ENCODE measurements around the gene DMD.
A peak's percentile ranks its signal among the peaks of the same experiment; 100 is the strongest.

Gene DMD

DNA sequence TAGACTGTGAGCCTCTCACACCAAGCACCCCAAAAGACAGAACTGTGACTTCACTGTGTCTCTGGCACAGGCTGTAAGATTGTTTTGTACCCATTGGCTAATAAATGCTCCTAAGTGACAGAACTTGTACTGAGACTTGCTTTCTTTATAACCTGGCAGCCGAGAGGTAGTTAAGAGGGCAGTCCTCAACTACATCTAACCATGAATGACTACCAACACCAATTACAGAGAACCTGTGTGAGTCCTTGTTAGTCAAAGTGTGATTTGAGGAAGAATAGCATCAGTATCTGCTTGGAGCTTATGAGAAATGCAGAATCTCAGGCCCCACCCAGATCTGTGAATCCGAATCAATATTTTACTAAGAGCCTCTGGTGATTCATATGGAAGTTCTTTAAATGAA lies 1985.5 kb downstream of the DMD start:
- TF ChIP-seq, protein P1, sequence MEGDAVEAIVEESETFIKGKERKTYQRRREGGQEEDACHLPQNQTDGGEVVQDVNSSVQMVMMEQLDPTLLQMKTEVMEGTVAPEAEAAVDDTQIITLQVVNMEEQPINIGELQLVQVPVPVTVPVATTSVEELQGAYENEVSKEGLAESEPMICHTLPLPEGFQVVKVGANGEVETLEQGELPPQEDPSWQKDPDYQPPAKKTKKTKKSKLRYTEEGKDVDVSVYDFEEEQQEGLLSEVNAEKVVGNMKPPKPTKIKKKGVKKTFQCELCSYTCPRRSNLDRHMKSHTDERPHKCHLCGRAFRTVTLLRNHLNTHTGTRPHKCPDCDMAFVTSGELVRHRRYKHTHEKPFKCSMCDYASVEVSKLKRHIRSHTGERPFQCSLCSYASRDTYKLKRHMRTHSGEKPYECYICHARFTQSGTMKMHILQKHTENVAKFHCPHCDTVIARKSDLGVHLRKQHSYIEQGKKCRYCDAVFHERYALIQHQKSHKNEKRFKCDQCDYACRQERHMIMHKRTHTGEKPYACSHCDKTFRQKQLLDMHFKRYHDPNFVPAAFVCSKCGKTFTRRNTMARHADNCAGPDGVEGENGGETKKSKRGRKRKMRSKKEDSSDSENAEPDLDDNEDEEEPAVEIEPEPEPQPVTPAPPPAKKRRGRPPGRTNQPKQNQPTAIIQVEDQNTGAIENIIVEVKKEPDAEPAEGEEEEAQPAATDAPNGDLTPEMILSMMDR (conservative IDR thresholded peaks at IDR 0.05; ENCODE audit: control insufficient read depth, insufficient read depth, low read depth, low read length), result no peak
- H3K4me3 ChIP-seq (ENCODE audit: control insufficient read depth, low read depth, low read length), result no peak overlapping the region
- no peak for DNase-seq (ENCODE audit: low read depth)

DNA sequence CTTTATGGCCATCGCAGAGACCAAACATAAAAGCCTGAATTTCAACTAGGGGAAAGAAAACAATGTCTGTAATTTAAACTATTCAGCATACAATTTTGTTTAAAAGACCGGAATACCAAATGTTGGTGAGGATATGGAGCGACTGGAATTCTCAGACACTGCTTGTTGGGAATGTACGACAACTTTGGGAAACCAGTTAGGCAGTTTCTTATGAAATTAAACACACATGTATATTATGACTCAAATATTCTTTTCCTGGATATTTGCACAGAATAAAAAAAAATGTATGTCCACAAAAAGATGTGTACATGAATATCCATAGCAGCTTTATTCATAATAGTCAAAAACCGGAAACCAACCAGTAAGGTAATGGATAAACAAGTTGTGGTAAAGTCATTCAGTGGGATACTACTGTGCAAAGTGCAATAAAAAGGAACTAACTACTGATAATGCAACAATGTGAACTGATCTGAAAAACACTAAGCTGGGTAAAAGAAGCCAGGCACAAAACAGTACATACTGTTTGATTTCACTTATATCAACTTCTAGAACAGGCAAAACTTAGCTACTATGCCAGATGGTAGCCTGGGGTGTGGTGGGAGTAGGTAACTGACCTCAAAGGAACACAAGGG lies 1986.9 kb downstream of the DMD start:
- no peak overlapping the region for H3K4me3 ChIP-seq (ENCODE audit: control insufficient read depth, low read depth, low read length)
- DNase-seq (ENCODE audit: low read depth), result no peak
- TF ChIP-seq, protein P1 (conservative IDR thresholded peaks at IDR 0.05; ENCODE audit: control insufficient read depth, insufficient read depth, low read depth, low read length), result no peak

DNA sequence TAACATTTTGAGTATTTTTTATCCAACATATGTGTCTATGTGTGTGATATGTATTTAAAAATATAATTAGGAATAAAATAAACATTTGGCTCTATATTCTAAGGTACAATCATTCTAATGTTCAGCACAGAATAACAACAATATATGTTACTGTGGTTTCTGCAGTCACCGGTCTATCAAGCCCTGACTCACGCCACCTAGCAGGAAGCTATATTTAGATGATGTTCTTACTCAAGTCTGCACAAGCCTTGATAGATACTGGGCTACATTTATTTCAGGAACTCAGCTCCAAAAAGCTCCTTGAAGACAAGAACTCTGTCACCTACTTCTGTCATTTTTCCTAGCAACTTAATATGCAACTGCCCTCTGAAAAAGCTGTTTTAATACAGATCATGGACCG lies 1987.5 kb downstream of the DMD start:
- peak; percentile 59 for DNase-seq (ENCODE audit: low read depth)
- TF ChIP-seq, protein P1 (conservative IDR thresholded peaks at IDR 0.05; ENCODE audit: control insufficient read depth, insufficient read depth, low read depth, low read length), result no peak
- H3K4me3 ChIP-seq (ENCODE audit: control insufficient read depth, low read depth, low read length), result no peak overlapping the region

DNA sequence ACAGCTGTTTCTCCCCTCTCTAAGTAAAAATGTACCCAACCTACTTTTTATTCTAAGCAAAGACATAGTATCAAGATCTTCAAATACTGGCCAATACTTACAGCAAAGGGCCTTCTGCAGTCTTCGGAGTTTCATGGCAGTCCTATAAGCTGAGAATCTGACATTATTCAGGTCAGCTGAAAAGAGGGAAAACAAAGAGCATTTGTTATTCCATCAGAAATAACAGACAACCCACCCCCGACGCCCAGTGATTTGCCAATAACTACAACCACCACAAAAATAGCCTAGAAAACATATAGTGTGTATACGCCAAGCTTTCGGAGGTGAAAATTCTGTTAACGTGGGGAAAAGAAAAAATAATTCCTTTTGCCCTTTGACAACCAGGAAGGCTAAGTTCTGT lies 1988.4 kb downstream of the DMD start:
- no peak for DNase-seq (ENCODE audit: low read depth)
- H3K4me3 ChIP-seq (ENCODE audit: control insufficient read depth, low read depth, low read length), result no peak overlapping the region
- TF ChIP-seq, protein P1 (conservative IDR thresholded peaks at IDR 0.05; ENCODE audit: control insufficient read depth, insufficient read depth, low read depth, low read length), result no peak

DNA sequence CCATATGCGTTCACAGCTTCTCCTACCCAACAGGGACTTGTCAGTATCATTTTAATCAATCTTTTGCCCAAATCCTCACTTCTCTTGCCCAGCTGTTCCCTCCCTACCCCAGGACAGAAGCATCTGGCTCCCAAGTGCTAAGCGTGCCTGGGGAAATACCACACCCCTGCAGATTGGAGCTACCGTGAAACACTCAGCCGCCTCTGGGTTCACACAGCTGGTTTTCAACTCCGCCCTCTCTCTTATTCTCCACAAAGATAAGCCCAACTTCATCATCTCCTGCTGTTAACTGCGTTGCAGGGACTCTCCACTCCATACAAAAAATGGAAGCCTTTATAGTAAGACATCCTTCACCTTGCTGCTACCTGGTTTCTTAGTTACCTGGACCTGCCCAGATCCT lies 1992.2 kb downstream of the DMD start:
- no peak for DNase-seq (ENCODE audit: low read depth)
- TF ChIP-seq, protein P1 (conservative IDR thresholded peaks at IDR 0.05; ENCODE audit: control insufficient read depth, insufficient read depth, low read depth, low read length), result no peak
- H3K4me3 ChIP-seq (ENCODE audit: control insufficient read depth, low read depth, low read length), result no peak overlapping the region

DNA sequence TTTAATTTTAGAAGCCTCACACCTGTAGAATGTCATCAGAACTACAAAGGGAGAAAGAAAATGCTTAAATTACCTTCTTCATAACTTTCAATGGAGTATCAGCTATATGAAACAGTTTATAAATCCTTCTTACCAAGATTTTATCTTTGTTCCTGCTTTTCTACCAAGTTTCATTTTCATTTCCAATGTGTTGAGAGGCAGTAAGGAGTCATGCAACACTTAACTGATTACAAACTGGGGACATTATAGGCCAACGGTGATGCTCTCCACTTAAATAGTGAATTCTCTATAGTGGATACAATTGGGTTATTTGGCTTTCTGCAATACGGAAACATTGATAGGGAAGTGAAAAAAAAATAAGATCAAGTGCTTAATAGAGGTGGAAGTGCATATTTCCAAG lies 1994.3 kb downstream of the DMD start:
- DNase-seq (ENCODE audit: low read depth), result no peak
- no peak overlapping the region for H3K4me3 ChIP-seq (ENCODE audit: control insufficient read depth, low read depth, low read length)
- TF ChIP-seq, protein P1 (conservative IDR thresholded peaks at IDR 0.05; ENCODE audit: control insufficient read depth, insufficient read depth, low read depth, low read length), result no peak

All from fibroblast of mammary gland (primary cell).